GM19025 (cell line): ENCODE data around the gene HAPLN2.

Experiments
- ATAC-seq: cut with Tn5 transposase; IDR thresholded peaks from one replicate; pipeline ENCODE4 v1.9.1; 2021; ENCODE audit warnings: mild to moderate bottlenecking, low read depth, moderate library complexity; ENCODE audit not compliant: unreplicated experiment

HAPLN2 gene

DNA sequence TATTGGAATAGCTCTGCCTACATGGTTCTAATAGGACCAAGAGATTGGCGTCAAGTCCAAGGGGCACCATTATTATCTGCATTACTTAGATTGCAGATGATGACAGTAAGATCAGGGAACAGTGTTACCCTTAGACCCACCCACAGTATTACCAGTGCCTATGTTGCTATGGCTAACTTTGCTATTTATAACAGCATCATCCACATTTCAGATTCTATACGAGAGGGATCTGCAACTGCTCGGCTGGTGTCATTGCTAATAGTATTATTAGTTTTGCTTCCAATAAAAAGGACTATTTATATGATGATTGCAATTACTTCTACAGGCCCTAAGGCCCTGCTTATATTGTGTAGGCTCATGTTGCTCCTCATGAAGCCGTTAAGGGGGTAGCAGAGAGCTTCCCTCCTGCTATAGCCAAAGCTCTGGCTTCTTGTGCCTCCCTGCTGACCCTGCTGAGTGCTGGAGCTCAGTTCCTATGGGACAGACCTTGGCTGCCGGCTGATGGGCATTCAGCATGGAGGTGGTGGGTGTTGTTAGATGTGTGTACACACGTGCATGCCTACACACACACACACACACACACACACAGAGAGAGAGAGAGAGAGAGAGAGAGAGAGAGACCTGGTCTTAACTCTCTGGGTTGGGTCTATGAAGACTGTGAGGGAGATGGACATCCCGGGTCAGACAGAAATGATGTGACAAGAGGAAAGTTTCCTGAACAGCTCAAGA is 24.0 kb downstream of the HAPLN2 start:
- no peak for ATAC-seq

DNA sequence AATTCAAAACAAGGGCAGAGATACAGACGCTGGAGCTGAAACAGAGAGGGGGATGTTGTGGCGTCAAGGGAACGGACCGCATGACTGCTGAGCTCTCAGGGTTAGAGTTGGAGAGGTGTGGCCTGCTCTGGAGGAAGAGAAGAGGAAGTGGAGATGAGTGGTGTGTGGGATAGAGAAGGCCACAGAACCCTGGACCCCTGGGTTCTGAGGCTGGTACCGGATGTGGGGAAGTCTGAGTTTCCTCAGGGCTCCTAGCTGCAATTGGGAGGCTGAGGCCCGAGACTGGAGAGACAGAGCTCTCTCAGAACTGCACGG is 24.5 kb downstream of the HAPLN2 start:
- ATAC-seq: no peak

DNA sequence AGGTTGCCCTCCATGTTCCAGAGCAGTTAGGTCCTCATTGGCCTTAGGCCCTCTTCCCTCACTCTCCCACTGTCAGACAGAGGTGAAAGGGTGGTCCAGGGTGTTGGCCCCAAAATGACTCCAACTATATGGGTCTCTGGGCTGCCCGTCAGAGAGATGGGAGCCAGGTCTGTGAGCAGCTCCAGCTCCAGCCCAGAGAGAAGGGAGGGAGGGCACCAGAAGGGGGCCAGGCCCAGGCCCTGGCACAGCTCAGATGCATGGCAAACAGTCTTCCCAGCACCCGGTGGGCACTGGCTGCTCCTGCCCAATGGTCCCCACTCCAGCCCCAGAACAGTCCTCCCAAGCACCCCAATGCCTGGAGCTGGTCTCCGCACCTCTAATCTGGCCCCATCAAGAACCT is 24.9 kb downstream of the HAPLN2 start:
- no peak for ATAC-seq

DNA sequence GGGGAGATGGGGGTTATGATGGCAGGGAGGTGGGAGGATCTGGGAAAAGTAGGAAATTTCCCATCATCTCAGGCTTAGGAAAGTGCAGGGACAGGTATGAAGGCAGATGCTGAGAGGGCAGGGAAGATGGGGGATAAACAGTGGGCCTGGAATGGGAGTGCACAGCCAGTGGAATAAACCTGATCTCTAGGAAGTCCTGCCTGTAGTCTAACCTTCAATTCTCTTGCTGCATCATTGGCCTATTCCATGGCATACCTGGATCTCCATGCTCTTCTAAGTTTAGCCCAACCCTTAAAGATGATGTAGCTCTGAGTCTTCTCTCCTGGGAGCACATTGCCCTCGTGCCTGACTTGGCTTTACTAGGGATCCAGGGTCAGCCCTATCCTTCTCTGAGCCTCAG is 25.4 kb downstream of the HAPLN2 start:
- no peak for ATAC-seq

DNA sequence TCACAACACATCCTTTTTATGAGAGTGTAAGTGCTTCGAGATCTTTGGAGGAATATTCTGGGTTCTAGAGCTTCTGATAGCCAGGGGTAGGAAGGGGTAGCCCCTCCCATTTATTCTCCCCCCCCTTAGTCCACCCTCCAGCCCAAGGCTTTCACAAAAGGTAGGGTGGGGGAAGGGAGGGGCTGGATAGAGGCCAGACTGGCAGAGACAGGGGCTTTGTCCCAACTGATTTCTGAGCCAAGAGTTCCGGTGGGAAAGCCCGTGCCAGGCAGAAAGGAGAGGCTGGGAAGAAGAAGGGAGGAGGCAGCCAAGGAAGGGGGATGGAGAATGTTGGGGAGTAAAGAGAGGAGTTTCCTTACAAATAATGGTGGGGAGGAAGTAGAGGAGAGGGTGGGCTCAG is 25.8 kb downstream of the HAPLN2 start:
- no peak for ATAC-seq

DNA sequence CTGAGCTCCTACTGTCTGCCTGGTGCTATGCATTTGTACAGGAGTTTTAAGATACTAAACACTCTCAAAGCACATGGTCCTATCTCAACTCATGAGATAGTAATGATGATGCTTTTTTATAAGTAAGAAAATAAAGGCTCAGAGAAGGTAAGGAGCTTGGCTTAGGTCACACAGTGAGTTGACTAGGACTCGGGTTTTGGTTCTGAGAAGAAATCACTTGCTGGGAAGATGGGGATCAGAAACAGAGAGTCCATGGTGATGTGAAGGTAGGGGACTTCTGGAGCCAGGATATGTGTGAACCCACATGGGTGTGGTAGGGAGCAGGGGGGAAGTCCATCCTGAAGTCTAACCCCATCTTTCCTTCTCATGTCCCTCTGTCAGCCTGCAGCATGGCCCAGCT is 26.5 kb downstream of the HAPLN2 start:
- no peak for ATAC-seq

DNA sequence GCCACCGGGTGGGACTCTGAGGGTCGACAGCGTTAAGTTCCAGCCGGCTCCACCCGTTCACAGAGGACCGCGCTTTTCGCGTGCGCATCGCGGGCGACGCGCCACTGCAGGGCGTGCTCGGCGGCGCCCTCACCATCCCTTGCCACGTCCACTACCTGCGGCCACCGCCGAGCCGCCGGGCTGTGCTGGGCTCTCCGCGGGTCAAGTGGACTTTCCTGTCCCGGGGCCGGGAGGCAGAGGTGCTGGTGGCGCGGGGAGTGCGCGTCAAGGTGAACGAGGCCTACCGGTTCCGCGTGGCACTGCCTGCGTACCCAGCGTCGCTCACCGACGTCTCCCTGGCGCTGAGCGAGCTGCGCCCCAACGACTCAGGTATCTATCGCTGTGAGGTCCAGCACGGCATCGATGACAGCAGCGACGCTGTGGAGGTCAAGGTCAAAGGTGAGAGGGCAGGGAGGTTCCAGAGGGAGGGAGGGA is 27.6 kb downstream of the HAPLN2 start:
- ATAC-seq: no peak

DNA sequence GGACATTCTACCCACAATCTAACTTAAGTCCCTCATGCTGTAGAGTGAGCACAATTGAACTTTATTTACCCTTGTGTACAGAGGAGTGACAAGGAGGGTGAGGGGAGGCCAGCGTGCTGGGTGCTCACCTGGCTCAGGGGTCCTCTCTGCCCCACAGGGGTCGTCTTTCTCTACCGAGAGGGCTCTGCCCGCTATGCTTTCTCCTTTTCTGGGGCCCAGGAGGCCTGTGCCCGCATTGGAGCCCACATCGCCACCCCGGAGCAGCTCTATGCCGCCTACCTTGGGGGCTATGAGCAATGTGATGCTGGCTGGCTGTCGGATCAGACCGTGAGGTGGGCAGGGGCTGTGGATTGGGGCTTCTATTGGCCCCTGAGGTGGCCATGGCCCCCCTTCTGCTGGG is 28.1 kb downstream of the HAPLN2 start:
- ATAC-seq: no peak

DNA sequence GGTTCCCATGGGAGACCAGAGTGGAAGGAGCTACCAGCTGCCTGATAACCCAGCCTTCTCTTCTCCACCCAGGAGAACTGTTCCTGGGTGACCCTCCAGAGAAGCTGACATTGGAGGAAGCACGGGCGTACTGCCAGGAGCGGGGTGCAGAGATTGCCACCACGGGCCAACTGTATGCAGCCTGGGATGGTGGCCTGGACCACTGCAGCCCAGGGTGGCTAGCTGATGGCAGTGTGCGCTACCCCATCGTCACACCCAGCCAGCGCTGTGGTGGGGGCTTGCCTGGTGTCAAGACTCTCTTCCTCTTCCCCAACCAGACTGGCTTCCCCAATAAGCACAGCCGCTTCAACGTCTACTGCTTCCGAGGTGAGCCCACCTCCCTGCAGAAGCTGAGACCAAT is 29.3 kb downstream of the HAPLN2 start:
- ATAC-seq: no peak

DNA sequence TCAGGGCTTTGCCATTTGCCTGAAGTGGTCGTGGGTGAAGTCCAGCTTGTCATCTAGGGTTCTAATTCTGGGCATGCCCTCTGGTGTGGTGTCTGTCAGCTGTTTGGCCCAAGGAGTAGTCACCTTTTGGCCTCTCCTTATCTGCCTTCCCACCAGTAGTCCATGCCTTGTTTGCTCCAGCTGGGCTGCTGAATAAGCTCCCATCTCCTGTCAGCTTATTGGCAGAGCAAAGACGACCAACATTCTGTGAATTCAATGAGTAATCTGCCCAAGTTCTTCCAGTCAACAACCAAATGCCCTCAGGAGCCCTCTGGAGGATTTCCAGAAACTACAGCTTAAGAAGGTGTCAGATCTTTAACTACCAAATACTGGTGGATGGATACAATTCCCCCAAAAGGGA is 29.7 kb downstream of the HAPLN2 start:
- no peak for ATAC-seq

DNA sequence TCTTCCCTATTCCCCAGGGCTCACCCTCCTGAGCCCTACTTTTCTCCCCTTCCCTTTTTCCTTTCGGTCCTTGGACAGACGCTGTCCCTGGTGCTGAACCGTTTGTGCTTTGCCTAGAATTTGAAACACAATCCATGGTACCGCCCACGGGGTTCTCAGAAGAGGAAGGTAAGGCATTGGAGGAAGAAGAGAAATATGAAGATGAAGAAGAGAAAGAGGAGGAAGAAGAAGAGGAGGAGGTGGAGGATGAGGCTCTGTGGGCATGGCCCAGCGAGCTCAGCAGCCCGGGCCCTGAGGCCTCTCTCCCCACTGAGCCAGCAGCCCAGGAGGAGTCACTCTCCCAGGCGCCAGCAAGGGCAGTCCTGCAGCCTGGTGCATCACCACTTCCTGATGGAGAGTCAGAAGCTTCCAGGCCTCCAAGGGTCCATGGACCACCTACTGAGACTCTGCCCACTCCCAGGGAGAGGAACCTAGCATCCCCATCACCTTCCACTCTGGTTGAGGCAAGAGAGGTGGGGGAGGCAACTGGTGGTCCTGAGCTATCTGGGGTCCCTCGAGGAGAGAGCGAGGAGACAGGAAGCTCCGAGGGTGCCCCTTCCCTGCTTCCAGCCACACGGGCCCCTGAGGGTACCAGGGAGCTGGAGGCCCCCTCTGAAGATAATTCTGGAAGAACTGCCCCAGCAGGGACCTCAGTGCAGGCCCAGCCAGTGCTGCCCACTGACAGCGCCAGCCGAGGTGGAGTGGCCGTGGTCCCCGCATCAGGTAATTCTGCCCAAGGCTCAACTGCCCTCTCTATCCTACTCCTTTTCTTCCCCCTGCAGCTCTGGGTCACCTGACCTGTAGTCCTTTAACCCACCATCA is 33.1 kb downstream of the HAPLN2 start:
- no peak for ATAC-seq

DNA sequence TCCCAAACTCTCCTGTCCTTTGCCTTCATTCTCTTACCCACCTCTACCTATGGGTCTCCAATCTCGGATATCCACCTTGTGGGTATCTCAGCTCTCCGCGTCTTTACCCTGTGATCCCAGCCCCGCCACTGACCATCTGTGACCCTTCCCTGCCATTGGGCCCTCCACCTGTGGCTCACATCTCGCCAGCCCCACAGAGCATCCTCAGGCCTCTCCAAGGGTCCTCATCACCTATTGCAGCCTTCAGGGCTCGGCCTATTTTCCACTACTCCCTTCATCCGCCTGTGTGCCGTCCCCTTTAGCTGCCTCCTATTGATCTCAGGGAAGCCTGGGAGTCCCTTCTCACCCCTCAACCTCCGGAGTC is 33.8 kb downstream of the HAPLN2 start:
- ATAC-seq: no peak

DNA sequence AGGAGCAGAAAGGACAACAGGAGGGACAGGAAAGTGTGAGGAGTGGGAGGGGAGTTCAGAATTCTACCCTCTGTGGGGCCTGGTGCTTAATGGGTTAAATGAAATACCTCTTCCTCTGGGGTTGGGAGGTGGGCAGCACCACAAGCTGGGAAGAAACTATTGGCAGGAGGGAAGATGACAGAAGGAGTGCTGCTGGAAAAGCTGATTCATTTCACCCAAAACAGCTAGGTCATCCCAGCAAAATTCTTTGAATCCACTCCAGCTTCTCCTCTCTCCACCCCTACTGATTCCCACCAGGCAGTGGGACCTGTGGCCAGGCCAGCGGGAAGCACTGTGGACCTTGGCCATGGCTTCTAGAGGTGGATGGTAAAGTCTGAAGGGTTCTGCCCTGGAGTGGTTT is 35.5 kb downstream of the HAPLN2 start:
- ATAC-seq: no peak

DNA sequence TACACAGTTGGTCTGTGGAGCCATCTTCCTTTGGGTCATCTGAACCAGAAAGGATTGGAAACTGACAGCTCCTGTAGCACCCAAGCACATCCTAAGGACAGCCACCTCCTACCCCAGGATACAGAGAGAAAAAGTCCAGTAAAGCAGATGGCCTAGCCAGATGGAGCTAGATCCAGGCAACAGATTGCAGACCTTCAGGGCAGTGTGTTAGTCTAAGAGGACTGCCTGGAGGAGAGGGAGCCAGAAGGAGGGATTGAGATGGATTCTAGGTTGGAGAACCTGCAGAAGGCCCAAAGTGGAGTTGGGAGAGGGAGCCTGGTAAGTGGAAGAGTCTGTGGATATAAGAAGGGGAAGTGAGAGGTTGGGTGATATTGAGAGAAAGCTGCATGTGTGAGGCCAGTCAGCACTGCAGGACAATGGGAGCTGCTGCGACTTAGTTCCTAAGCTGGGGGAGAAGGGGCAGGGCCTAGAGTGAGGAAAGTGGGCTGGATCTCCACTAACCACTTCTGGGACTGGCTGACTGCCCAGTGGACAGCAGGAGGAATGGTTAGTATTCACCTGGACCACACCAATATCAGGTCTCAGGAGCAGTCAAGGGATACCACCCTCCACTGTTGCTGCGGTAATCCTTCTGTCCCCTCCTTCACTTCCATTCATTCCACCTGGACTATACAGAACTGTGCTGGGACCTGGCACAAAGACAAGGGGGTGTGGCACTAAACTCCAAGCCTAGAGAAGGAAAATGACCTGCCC is 36.1 kb downstream of the HAPLN2 start:
- ATAC-seq: no peak

DNA sequence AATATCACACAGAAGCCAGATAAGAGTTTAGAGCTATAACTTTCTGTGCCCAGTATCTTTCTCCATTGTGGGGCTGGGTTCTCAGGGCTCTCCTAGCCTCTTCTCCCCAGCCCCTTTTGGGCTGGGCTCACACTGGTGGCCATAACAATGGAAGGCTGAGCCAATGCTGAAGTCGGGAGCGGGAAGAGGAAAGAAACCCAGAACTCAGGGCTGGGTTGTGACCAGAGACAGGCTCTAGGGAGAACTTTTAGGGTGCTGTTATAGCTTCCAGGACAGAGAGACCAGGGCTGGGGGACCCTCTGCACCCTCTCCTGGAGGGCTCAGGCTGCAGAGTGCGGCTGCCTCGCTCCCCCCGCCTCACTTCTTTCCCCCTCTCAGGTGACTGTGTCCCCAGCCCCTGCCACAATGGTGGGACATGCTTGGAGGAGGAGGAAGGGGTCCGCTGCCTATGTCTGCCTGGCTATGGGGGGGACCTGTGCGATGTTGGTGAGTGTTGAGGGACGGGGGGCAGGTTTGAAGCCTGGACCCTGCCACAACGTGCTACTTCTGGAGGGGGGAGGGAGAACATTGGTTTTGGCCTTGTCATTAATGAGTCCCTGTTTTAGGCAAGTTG is 36.8 kb downstream of the HAPLN2 start:
- no peak for ATAC-seq

DNA sequence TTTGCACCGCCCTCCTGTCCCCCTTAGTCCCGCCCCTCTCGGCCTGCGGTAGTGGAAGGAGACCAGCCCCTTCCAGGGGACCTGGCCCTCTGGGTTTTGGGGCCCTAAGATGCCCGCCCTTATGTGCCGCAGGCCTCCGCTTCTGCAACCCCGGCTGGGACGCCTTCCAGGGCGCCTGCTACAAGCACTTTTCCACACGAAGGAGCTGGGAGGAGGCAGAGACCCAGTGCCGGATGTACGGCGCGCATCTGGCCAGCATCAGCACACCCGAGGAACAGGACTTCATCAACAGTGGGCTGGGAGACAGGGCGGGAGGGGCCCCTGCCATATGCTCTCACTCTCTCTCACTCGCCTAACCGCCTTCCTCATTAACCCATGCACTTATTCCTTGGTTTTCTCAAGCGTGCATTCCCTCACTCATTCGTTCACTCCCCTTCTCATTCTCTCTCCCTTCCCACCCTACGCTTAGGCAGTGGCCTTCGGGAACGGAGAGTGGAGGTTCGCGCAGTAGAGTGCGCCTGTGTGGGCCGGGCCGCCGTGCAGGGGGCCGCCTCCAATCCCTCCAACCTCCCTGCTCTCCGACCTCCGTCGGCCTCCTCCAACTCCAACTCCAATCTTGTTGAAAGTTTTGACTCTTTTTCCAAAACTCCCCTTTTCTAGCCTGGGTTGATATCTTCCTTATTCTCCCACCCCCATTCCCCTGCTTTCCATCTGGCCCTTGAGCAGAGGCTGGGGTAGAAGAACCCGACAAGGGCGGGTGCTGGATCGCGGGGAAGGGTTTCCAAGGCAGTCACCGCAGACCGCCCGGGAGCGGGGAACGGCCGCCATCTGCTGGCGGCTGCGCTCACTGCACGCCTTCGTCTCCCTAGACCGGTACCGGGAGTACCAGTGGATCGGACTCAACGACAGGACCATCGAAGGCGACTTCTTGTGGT is 37.9 kb downstream of the HAPLN2 start:
- ATAC-seq: no peak

DNA sequence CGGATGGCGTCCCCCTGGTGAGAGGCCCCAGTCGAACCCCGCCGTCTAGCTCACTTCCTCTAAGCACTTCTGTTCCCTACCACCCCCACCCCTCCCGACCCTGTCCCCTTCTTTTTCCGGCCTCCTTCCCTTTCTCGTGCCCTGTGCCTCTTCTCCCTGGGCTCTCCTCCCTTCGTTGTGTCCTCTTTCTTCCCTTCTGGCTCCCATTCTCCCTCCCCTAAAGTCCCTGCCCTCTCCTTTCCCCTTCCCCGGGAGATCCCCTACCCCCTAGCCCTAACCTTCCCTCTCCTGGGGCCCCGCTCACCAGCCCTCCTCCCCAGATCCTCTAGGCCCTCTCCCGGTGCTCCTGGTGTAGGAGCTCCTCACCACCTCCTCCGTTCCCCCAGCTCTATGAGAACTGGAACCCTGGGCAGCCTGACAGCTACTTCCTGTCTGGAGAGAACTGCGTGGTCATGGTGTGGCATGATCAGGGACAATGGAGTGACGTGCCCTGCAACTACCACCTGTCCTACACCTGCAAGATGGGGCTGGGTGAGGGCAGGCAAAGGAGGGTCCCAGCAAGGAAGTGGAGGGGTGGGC is 38.6 kb downstream of the HAPLN2 start:
- no peak for ATAC-seq

DNA sequence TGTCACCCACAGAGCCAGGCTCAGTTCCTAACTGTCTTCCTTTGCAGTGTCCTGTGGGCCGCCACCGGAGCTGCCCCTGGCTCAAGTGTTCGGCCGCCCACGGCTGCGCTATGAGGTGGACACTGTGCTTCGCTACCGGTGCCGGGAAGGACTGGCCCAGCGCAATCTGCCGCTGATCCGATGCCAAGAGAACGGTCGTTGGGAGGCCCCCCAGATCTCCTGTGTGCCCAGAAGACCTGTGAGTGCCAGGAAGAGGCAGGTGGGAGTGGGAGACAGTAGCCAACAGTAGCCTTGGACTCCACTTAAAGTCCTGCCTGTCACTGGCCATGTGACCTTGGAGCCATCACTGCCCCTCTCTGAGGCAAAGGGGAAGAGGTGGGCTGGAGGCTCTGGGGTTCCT is 39.3 kb downstream of the HAPLN2 start:
- no peak for ATAC-seq

DNA sequence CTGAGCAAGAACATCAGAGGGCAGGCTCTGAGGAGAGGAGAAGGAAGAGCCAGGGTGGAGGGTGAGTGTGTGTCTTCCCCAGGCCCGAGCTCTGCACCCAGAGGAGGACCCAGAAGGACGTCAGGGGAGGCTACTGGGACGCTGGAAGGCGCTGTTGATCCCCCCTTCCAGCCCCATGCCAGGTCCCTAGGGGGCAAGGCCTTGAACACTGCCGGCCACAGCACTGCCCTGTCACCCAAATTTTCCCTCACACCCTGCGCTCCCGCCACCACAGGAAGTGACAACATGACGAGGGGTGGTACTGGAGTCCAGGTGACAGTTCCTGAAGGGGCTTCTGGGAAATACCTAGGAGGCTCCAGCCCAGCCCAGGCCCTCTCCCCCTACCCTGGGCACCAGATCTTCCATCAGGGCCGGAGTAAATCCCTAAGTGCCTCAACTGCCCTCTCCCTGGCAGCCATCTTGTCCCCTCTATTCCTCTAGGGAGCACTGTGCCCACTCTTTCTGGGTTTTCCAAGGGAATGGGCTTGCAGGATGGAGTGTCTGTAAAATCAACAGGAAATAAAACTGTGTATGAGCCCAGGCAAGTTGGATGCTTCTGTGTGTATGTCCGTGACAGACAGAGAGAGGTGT is 39.8 kb downstream of the HAPLN2 start:
- no peak for ATAC-seq
